ENCODE data around the gene CBLN3.

CBLN3 gene

DNA sequence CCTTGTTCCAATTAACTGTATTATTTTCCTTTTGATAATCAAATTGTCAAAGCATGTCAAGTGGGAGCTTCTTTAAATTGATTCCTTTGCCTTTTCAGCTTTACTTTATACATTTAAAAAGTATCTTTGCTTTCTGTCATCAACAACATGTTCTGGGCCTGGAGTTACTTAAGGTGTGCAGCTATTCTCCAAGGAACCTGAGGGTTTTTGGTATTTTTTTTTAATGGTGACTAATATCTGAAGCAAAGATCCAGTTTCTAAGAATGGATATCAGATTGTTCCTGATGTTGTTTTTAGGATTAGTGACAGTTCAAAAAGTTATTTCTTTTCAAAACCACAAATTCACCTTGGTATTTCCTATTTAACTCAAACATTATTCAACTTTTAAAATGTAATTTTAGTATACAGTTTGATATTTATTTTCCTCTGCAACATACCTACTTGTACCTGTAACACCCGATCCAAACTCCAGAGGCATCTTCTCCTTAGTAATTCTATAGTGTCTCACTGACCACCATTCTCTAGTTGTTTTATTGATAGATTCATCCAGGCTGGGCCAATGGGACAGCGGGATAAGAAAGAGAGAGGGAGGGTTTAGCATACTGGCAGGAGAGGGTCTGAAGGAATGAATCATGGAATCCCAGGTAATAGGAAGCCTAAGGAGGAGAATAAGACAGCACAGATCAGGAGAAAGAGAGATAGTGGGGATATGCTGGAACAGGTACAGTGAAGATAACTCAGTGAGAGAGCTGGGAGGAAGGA, 3.1 kb downstream of the CBLN3 start:
- DNase-seq (ENCODE audit: low read depth in 2 of 2): no peak

DNA sequence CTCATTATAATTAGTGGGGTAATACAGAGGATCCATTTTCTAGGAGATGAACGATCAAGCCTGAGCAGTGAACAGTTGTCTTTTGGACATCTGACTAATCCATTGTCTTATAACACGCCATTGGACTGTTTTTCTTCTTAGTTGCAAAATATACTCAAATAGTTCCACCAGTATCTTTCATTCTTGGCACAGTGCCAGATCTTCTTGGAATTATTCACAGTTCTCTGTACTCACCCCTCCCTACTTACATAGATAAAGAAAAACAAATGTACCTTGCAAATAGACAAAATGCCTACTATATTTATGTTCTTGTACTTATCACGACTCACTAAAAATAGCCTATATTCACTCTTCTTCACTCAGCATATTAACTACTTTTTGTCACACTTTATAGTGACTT, 3.8 kb downstream of the CBLN3 start:
- DNase-seq (ENCODE audit: low read depth in 2 of 2): no peak

DNA sequence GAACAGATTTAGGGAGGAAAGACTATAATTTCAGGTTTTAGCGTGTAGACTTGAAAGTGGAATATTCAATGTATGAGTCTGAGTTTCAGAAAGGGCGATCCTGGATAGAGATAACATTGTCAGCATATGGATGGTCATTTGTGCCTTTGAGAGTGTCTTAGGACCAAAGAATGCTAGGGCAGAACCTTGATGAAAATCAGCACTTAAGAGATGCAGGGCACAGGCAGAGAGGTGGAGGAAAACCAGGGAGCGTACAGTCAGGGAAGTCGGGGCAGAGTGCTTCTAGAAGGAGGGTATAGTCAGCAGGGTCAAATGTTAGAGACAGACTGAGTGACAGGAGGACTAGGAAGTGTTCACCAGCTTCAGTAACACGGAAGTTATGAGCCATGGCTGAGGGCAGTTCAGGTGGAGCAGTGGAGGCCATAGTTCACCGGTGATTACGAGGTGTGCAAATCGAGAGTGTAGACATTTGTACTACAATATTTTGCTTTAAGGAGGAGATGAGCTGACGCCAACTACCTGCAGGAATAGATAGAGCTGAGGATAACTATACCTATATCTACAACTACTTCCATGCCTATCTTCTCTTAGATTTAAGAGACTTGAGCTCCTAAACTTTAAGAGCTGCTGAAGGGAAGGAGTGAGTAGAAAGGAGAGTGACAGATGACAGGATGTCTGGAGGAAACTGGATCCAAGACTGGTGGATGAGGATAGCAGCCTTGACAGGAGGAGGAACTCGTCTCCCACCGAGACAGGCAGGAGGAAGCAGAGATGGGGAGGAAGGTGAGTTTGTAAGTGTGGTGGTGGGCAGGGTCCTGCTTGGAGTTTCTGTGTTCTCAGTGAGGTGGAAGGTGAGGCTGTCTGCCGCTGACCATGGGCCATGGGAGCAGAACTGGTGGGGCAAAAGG, 6.5 kb downstream of the CBLN3 start:
- DNase-seq (ENCODE audit: low read depth in 2 of 2): no peak

DNA sequence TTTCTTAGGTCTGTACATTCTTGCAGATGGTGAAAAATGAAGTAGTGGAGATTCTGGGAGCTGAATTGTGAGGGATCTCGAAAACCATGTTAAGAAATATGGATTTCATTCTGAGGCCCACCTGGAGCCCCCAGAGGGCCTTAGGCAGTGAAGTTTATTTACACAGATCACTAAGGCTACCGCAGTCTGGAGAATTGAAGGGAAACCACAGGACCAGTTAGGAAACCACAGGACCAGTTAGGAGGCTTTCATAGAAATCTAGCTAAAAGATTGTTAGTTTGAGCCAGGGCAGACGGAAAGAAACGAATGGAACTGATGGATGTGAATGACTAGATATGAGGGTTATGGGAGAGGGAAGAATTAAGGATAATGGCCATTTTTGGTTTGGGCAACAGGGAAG, 7.2 kb downstream of the CBLN3 start:
- no peak for DNase-seq (ENCODE audit: low read depth in 2 of 2)

DNA sequence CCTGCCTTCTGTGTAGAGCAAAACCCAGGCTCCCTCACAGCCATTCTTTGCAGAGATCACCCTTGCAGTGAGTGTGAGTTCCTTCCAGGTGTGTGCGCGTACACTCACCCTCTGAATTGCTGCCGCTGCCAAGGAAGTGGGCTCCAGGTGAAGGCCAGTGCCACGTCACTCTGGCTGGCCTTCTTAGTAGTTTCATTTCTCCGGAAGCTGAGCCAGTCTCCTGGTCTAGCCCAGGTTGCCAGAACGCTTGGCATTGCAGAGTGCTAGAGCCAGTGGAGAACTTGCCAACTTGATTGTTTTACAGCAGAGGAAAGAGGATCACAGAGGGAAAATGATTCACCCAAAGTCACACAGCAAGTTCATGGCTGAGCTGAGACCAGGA, 11.0 kb downstream of the CBLN3 start:
- DNase-seq (ENCODE audit: low read depth in 2 of 2): no peak

- no peak for DNase-seq (ENCODE audit: low read depth in 2 of 2)
Observed at GRCh38 chr14:24417832-24418491, 11.5 kb downstream of the CBLN3 start.

- DNase-seq (ENCODE audit: low read depth in 2 of 2): no peak
Observed at GRCh38 chr14:24416932-24417619, 12.4 kb downstream of the CBLN3 start.

DNA sequence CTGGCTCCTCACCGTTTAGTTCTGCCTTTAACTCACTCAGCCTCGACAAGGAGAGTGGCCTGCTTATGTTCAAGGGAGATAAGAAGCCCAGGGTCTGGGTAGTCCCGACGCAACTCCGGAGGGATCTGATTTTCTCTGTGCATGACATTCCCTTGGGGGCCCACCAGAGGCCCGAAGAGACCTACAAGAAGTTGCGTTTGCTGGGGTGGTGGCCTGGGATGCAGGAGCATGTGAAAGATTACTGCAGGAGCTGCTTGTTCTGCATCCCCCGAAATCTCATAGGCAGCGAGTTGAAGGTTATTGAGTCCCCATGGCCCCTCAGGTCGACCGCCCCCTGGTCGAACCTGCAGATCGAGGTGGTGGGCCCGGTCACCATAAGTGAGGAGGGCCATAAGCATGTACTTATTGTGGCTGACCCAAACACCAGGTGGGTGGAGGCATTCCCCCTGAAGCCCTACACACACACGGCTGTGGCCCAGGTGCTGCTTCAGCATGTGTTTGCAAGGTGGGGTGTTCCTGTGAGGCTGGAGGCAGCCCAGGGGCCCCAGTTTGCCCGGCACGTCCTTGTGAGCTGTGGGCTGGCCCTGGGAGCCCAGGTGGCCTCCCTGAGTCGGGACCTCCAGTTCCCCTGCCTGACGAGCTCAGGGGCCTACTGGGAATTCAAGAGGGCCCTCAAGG, 13.1 kb downstream of the CBLN3 start:
- DNase-seq (ENCODE audit: low read depth in 2 of 2): no peak

DNA sequence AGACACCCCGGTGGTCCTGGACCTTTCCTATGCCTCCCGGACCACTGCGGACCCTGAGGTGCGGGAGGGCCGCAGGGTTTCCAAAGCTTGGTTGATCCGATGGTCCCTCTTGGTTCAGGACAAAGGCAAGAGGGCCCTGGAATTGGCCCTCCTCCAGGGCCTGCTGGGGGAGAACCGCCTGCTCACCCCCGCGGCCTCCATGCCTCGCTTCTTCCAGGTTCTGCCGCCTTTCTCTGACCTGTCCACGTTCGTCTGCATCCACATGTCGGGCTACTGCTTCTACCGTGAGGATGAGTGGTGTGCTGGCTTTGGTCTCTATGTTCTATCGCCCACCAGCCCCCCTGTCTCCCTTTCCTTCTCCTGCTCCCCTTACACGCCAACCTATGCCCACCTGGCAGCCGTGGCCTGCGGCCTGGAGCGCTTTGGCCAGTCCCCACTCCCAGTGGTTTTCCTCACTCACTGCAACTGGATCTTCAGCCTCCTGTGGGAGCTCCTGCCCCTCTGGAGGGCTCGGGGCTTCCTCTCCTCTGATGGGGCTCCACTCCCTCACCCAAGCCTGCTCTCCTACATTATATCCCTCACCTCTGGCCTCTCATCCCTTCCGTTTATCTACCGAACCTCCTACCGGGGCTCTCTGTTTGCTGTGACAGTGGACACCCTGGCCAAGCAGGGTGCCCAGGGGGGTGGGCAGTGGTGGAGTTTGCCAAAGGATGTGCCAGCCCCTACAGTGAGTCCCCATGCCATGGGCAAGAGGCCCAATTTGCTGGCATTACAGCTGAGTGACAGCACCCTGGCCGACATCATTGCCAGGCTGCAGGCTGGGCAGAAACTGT, 13.8 kb downstream of the CBLN3 start:
- DNase-seq (ENCODE audit: low read depth in 2 of 2): no peak

DNA sequence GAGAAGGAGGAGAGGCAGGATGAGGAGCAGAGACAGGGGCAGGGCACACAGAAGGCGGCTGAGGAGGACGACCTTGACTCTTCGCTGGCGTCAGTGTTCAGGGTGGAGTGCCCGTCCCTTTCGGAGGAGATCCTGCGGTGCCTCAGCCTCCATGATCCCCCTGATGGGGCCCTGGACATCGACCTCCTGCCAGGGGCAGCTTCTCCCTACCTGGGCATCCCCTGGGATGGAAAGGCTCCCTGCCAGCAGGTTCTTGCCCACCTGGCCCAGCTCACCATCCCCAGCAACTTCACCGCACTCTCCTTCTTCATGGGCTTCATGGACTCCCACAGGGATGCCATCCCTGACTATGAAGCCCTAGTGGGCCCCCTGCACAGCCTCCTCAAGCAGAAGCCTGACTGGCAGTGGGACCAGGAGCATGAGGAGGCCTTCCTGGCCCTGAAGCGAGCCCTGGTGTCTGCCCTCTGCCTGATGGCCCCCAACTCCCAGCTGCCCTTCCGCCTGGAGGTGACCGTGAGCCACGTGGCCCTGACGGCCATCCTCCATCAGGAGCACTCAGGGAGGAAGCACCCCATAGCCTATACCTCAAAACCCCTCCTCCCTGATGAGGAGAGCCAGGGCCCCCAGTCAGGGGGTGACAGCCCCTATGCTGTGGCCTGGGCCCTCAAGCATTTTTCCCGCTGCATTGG, 14.6 kb downstream of the CBLN3 start:
- no peak for DNase-seq (ENCODE audit: low read depth in 2 of 2)

GRCh38 chr14:24414077-24414476, 15.4 kb downstream of the CBLN3 start:
- DNase-seq (ENCODE audit: low read depth in 2 of 2): no peak

DNA sequence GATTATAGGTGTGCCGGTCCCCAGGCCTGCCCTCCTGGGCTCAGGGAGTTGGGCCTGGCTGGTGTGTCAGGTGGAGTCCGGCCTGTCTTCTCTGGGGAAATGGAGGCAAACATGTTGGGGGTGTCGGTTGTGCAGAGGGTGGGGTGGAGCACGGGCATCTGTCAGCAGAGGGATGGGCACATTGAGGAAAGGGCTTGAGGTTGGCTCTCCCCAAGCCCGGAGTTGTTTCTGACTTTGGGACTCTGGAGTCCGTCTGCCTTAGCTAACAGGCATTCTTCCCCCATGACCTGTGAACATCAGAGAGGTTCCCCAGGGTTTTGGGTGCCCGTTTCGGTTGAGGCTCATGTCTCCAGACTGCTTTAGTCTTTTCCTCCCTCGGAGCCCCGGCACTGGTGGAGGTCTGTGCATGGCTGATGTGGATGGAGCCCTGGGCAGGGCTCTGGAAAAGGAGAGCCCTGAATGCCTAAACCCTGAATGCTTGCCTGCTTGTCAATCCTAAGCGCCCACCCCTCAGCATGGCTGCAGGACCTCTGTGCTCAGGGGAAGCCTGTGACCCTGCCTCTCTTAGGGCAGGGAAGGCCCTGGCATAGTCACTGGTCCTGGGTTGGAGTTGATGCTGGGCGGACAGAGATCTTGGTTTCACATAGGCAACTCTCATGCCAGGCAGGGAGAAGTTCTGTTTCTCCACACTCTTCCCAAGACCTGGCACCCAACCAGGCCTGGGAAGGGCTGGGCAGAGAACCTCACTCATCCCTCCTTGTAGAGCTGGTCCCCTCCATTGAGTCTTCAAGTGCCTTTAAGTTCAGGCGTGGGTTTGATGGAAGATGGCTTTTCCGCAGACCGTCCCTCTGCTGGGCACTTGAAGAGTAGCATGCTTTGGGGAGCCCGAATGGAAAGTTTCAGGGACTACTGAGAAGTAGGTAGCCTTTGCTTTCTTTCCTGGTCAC, 17.8 kb downstream of the CBLN3 start:
- DNase-seq (ENCODE audit: low read depth in 2 of 2): no peak

DNA sequence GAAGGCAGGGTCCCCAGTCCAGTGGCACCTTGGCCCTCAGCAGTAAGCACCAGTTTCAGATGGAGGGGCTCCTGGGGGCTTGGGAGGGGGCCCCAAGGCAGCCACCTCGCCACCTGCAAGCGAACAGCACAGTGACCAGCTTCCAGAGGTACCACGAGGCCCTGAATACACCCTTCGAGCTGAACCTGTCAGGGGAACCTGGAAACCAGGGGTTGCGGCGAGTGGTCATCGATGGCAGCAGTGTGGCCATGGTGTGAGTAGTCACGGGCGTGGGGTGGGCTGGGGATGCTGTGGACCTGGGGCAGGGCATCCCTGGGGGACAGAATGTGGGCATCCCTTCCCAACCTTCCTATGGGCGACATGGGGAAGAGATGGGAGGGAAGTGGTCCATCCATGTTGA, 19.5 kb downstream of the CBLN3 start:
- DNase-seq (ENCODE audit: low read depth in 2 of 2): no peak

GRCh38 chr14:24409192-24409591, 20.3 kb downstream of the CBLN3 start:
- DNase-seq (ENCODE audit: low read depth in 2 of 2): no peak

- DNase-seq (ENCODE audit: low read depth in 2 of 2): no peak
Observed at GRCh38 chr14:24408764-24409163, 20.7 kb downstream of the CBLN3 start.

DNA sequence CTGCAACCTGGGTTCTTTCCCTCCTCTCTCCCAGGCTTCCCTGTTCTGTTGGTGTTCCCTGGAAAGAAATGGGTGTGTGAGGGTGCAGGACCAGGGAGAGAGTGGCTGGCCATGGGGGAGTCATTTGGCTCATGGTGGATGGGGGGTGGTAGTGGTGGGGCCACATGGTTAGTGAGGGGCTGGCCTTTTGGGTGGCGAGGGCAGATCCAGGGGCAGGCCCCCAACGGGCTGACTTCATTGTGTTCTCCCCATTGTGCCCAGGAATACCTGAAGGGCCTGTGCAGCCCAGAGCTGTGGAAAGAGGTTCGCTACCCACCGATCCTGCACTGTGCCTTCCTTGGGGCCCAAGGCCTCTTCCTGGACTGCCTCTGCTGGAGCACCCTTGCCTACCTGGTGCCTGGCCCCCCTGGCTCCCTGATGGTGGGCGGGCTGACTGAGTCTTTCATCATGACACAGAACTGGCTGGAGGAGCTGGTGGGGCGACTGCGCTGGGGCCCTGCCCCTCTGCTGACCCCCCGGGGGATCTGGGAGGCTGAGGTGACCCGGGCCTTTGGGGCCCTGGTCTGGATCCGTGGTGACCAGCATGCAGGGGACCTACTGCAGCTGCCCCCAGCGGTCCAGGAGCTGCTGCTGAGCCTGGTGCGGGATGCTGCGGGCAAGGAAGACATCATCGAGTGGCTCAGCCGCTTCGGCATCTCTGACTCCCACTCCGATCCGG, 21.7 kb downstream of the CBLN3 start:
- no peak for DNase-seq (ENCODE audit: low read depth in 2 of 2)

DNA sequence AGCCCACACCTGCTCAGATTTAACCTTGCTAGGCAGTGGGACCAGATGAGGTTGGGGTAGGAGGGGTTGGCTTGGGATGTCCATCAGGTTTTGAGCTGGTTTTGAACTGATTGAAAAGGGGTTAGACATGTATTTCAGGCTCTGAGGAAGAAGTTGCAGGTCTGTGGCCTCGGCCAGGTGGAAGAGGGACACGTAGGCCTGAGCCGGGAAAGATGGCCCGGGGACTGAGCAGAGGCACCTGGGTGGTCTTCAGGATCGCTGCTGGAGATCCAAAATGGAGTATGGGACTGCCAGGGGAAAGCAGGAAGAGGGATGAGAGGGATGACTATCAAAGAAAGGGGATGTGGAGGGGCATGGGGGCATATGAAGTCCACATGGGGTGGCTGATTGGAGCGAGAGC, 23.1 kb downstream of the CBLN3 start:
- no peak for DNase-seq (ENCODE audit: low read depth in 2 of 2)

DNA sequence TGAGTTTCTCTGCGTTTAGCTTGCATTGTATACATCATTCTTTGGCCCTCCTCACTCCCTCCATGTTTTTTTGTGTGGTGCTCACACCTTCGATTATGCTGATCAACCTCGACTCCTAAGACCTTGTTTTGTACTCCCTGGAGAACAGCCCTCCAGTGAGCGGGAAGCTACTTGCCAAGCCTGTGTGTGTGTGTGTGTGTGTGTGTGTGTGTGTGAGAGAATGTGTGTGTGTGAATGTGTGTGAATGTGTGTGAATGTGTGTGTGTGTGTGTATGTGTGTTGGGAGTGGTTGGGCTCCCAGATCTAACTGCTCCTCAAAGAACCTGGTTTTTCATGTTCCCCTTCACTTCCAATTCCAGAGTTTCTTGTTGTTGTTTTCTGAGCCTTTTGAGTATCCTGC, 24.7 kb downstream of the CBLN3 start:
- no peak for DNase-seq (ENCODE audit: low read depth in 2 of 2)
